ENCODE results near the gene TSC22D1.

TSC22D1 gene

DNA sequence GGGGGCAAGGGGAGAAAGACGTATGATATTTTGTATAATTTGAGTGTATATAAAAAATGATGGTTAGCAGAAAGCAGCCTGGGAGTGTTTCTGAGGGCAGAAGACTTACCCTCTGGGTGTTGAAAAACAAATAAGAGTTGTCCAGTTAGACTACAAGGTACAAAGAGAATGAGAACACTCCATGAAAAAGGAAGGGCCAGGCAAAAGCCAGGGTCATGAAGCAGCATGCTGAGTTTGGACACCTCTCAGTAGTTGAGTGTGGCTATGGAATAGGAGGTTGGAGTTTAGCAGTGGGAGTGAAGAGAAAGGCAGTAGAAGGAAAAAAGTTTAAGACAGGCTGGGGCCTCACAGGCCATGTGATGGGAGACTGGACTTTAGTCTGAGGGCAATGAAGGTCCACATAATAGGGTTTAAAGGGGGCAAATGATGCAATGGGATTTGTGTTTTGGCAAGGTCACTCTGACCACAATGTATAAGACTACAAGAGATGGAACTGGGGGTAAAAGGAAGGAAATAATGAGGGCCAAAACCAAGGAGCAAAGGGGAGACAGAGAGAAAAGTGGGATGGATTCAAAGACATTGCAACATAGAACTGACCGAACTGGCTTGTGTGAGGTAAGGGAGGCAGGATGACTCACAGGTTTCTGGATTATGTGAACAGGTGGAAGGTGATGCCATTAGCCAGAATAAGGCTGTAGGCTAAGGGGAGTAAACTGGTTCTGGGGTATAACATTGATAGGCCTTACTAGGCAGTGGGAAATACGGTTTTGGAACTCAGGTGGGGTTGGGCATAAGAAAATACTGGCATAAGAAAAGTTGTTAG, 125.9 kb downstream of the TSC22D1 start:
- DNase-seq: no peak

DNA sequence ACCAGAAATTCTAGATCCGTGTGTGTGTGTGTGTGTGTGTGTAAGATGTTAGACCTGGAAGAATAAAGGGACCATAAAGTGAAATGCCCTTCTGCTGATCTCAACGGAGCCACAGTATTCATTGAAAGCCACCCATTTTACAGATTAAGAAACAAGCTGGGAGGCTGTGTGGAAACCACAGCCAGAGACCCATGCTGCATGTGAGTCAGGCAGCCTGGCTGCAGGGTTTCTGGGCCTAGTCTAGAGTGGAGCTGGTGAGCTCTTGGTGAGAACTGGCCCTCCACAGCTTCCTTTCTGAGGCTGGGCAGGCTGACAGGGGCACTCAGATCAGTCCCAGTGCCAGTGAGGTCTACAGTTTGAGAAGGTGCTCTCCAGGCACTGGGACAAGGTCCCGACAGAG, 127.3 kb downstream of the TSC22D1 start:
- DNase-seq: no peak

DNA sequence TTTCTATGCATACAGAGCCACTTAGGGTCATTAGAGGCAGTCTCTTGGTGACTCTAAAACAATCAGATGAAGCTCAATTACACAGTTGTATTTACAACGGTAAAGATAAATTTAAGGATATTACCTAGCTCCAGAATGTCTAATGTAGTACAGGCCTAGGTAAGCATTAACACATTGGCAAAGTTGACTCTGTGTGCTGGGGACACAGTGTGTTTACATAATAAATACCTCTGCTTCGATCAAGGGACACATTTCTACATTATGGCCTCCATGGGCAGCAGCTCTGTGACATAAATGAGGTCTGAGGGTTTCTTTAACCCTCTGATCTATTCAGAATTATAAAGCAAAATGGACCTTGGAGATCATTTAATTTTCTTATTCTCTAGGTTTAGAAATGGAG, 127.8 kb downstream of the TSC22D1 start:
- no peak for DNase-seq

DNA sequence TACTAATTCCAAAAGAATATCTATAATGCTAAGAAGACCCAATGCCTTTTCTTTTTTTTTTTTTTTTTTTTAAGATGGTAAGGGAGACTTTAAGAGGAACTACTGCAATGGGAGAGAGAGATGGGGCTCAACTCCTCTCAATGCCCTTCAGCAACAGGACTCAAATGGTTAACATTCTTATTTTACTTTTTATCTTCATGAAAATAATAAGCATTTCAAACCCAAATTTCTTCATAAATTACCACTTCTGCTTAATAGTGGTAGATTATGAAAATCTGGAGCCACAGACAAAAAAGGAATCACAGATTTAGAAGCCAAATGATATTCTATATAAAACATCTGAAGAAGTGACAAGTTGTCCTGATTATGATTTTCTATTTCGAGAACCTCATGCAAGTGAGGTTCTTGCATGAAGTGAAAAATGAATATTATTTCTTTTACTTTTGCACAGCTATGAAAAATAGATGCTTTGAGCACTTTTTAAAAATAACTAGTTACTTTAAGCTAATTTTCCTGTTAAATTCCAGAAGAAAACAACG, 128.3 kb downstream of the TSC22D1 start:
- DNase-seq: no peak

DNA sequence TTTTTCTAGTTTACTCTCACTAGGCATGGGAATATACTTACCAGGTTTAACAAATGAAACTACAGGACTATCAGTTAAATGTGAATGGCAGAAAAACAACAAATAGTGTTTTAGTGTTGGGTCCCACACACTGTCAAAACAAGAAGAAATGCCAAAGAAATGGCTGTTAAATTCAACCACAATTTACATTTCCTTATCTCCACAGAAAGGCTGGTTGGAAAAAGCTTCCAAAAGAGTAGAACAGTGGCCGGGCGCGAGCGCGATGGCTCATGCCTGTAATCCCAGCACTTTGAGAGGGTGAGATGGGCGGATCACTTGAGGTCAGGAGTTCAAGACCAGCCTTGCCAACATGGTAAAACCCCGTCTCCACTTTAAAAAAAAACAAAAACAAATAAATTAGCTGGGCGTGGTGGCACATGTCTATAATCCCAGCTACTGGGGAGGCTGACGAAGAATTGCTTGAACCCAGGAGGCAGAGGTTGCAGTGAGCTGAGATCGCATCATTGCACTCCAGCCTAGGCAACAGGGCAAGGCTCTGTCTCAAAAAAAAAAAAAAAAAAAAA, 136.0 kb downstream of the TSC22D1 start:
- DNase-seq: no peak

DNA sequence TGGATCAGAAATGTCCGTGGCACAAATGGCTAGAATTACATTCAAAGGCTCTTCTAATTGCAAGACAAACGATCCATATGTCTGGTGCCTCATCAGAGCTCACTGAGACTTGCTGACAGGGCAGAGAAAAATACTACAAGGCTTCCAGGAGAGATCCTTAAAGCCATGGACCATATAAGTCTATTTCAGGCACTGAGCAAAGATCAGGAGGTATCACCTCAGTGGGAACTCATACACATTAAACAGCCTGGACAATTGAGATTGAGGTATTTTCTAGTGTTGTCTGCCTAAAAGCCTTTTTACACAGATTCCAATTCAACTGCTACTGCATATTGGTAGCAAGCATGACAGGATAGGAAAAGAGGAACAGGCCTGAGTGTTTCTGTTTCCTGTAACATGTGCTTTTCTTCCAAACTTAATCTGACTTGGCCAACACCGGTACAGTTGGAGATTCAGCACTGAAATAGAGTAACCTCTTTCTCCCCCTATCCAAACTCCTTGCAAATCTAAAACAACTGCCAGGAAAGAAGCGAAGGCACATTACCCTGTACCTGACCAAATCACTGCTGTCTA, 136.6 kb downstream of the TSC22D1 start:
- no peak for DNase-seq

DNA sequence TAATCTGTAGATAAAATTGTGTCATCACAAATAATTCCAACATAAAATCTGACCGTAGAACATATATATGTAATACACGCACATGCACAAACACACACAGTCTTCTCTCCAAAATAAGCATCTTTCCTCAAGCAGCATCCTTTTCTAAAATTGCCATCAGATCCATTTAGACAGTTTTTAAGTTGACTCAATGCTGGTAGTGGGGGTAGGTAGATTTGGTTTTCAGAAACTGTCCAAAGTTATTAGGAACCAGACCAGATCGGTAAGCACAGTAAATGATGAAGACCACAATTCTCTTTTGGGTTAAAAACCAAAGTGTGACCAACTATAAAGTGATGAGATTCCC, 137.9 kb downstream of the TSC22D1 start:
- no peak for DNase-seq

DNA sequence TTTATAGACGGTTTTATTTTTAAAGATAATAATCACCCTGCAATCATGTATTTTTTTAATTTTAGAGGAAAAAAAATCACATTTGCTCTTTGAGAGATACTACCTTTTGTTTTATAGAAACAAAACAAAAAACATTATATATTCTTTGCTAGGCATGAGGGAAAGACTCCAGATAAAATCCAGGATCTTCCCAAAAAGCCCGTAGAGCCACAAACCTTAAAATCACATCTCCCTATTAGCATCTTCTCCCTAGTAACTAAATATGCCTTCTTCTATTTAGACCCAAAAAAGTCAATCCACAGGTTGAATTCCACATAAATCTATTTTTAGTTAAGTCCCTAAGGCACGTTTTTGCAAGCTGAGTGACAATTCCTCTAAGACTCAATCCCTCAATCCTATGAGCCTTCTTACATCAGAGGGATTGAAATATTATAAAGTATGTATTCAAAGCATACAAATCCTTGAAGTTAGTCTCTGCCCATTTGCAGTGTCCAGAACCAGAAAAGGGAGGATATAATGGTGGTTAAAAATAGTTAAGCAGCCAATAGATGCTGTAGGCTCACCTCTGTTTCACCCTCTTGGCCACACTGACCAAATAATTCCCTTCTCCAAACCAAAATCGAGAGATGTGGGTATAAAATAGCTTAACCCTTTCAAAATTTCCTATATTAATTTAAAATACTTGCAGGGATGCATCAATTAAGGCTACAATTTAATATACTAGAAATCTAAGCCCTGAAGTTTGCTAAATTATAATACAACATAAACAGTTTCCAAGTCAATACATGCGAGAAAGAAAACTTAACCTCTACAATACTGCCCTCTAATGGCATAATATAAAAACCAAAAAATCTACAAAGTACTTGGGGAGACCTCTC, 138.5 kb downstream of the TSC22D1 start:
- peak; percentile 62 for DNase-seq

DNA sequence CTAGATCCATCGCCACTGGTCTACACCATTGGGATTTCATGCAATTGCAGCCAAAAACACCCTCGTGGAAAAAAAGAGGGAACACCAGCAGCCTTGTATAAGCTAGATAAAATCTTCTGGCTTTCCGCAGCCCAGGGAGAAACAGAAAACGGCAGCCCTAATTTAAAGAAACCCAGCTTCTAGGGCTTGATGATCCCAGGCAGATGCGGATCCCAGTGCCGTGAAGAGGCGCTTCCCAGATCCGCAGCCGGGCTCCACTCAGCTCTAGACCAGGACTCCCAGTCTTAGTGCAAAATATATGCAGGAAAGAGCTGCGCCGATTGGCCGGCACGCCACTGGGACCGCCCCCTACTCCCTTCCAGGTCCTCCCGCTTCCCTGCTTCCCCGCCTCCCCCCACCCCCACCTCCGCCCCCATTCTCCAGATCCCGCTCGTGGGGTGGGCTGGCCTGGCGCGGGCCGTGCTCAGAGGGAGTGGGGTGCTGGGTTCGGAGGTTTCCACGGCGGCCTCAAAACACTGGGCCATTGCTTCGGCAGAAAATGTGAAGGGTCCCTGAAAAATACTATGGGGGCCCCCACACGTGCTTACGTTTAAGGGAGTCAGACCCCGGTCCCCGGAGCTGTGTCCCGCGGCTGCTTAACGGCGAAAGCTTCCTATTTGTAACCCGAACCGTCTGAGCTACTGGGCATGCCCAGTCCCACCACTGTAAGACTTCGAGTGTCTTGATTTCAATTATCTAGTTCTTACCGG, 139.4 kb downstream of the TSC22D1 start:
- DNase-seq: peak; percentile 79

DNA sequence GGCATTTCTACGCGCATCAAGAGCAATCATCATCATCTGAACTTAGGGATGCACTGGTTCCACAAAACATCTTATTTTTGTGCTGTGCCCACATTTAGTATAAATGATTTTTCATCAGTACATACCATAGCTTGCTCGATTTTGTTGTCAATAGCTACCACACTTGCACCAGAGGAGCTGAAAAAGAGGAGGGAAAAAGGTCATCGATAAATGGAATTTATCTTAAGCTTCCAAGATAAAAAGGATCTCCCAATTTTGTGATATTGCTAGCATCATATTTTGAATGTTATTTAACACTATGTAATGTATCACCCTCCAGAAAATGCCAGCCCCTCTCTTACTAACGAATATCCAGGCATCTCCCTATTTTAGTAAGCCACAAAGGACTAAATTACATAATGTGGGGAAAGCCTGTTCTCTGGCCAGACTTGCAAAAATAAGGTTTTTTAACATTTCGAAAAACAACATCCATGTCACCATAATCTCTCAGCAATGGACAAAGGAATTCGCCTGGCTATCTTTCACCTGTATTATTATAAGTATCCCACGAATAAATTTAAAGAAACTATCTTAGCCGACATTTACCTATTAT, 140.1 kb downstream of the TSC22D1 start:
- DNase-seq: no peak

DNA sequence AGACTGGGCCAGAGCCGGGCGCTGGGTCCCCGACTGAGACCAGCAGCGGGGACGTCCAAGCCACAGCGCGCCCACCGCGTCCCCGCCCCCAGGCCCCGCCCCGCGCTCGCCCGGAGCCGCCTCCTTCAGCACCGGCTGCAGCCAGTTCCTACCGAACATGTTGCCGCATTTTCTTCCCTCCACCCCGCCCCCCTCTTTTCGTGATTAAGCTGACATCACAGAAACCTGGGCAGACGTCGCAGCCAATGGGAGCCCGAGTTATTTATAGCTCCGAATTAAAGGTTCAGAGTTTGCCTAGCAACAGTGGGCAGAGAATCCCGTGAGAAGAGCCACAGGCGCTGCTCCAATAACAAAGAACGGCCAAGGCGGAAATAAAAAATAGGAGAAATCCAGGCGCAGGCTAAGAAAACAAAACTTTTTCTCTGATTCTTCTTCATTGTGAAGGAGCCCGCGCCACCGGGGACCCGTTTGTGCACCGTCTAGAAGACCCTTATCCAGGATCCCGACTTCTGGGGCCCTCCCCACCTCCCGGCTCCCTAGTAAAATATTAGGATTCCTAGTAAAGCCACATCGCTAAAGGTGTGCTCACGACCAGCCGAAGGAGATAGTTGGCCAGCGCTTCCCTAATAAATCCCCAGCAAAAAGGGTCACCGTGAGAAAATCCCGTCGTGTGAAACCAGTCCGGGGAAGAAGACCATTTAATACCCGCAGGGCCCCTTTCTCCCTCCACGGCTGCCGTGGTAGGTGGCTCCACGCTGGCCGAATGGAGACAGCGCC, 140.8 kb downstream of the TSC22D1 start:
- DNase-seq: peak; percentile 94

DNA sequence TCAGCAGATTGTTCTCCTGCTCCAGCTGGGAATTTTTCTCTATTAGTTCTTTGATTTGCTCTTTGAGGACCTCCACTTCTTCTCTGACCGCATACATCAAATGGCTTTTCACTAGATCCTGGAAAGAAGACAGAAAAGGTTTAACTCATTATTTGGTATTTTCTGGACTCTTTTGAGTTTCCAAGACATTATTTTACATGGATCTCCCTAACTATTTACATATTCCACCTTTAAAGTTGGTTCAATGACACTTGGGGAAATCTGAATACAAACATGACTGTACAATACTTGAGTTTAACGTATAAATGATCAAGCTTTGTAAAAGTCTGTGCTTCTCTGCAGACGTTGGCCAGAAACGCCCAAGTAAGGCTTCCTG, 141.4 kb downstream of the TSC22D1 start:
- DNase-seq: no peak

DNA sequence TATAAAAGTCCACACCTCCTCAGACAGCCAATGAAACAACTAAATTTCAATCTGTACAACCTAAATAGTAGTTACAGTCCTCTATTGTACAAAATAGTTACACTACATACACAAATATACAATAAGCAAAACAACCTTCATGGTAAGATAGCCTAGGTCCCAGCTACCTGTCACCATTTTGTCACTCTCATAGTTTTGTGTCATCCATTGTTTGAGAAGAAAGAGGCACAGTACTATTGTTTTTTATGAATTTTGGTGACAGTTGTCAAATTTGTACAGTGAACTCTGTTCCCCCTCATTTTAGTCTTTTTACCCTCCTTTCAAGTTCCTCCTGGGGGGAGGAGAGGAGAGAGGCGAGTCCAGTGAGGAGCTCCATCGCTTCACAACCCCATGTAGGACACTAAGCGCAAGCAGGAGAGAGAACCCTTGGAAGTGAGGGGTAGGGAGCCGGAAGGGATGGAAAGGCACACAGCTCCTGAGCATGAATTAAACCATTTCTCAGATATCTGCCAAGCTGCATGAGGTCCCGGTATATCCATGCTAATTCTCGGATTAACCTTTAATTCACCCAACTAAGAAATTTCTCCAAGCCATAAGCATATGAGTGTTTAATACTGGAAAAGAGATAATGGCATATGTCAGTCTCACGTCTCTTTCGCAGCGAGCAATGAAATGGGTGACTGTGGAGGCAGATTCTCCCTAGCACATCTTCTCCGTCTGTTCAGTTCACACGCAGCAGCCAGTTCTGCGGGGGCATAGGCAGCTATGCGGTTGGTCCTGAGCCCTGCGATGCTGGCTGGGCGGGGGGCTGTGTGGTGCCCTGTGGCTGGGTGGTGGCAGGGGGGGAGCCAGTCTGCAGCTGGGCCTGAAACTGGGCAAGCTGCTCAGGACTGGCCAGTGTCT, 142.0 kb downstream of the TSC22D1 start:
- DNase-seq: no peak

DNA sequence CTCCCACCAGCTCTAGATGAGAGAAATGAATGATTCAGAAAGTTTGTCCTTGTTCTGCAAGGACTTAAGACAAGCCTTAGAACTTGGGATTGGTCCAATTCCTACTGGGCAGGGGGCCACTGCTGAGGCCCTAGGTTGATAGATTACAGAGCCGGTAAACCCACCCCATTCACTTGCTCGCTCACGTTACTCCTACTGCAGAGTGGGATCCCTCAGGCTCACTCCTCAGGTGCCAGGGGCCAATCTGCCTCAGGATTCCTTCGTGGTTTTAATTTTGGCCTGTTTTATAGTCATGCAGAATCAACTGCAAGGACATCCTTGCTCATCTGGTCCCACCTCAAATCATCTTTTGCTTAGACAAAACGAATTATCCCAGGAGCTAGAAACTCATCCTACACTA, 143.5 kb downstream of the TSC22D1 start:
- no peak for DNase-seq

DNA sequence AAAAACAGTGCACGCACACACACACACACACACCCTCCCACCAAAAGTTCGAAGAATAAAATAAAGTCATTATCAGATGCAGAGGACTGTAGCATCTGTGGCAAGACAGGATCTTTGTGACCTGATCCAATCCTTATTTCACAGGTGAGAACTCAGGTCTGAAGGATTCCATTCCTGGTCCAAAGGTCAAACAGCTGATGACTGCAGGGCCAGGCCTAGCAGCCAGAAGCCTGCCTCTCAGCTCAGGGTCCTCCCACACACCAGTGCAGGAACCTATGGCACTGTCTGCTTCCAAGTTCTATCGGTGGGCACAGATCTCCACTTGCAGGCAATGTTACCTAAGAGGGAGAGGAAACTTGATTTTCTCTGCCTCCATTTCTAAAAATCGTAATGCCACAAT, 145.0 kb downstream of the TSC22D1 start:
- DNase-seq: no peak

DNA sequence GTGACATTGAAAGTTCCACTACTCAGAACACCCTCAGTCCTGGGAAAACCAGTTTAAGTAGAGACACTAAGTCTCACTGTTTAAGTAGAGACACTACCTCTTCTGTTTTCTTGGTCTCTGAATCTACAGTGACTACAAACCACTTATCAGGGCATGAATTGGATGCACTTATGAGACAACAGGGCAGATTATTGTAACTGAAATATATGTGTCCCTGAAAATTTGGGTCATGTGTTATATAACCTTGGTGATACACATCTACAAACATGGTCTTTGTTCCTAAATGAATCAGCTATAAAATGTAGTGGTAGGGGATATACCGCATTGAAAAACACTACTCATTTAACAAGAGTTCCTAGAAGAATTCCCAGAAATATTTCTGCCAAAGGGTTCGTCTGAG, 146.8 kb downstream of the TSC22D1 start:
- no peak for DNase-seq

DNA sequence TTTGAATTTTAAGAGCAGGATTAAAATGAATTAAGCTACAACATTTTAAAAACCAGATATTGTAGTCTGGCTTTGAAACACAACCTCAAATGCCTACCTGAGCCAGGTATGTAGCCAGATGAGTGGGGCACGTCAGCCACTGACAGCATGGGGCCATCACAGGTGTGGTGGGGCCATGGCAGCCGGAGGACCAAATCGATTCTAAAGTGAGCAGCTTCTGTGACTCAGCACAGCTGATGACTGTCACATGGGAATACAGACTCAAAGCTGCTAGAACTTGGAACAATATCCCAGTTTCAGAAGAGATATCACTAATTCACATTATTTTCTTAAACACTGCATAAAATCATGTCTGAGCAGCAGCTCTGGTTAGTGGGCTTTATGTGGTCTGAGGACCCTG, 149.7 kb downstream of the TSC22D1 start:
- no peak for DNase-seq

DNA sequence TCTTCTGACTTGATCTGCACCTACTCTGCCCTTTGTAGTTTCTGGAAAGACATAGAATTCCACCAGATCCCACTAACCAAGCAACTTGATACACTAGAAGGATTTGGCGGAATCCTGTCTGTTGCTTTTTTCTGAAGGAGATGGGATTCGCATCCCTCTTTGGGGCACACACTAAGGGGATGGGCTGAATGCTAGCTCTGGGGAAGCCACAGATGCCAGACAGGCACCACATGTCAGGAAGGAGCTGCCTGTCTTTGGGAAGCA, 150.4 kb downstream of the TSC22D1 start:
- DNase-seq: no peak

DNA sequence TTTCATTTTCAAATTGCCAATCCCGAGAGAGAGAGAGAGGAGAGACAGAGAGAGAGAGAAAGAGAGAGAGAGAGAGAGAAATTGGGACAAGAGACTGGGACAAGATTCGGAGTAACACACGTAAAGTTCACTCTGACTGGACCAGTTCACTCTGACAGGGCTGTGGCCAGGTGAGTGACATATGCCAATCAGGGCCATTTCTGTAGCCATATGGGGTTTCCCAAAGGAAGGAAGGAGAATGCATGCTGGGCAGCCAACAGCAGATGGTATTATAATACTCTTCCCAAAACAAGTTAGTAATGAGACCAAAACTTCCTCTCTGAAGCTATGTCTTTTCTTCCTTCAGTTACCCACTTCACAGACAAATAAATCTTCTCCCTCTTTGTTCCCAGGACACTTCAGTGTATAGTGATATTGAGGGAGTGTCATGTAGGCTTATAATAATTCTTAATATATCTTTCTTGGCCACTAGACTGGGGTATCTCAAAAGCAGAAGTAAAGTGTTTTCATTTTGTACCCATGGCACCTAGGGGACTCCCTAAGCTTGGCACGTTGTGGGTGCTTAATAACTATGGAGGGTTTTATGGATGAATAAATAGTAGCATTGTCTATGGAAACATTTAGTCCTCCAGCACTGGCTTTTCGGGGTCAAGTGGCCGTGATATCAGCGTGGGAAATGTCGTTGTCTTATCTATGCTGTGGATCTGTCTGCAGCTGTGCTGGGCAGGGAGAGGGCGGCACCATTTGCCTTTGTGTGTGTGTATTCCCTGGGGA, 150.9 kb downstream of the TSC22D1 start:
- no peak for DNase-seq

DNA sequence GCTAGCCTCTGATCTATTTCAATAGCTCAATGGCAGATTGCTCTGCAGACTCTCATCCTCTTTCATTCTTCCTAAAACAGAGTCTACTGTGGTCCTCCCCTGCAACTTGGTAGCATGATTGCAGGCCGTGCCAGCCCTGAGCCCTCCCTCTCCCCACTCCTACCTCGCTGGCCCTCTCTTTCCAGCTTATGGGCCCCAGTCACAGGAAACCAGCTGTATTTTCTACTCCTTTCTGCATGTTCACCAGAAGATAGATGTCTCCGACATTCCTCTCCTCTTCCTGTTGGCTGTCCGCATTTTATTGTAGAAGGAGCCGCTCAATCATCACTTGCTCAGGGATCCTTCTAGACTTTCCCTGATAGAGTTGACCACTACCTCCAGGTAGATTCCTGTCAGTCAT, 152.3 kb downstream of the TSC22D1 start:
- DNase-seq: no peak
